Skeletal muscle cell (primary cell): ENCODE results near the gene CFAP206.
A peak's percentile ranks its signal among the peaks of the same experiment; 100 is the strongest.
"Not testable (repeated sequence)": the region's sequence is repeated elsewhere in the genome, so short reads cannot be mapped to it uniquely, and the experiment has no call there.

Source experiments
- DNase-seq: peaks from one replicate; pipeline ENCODE4 v3.0.0-alpha.2; 2010; ENCODE audit warnings: low read depth
- H3K4me3 ChIP-seq: 2 replicates; pipeline ENCODE4 v1.5.1; 2011; ENCODE audit warnings: low read depth, mild to moderate bottlenecking, control low read depth, low read length, moderate library complexity

The CFAP206 gene

DNA sequence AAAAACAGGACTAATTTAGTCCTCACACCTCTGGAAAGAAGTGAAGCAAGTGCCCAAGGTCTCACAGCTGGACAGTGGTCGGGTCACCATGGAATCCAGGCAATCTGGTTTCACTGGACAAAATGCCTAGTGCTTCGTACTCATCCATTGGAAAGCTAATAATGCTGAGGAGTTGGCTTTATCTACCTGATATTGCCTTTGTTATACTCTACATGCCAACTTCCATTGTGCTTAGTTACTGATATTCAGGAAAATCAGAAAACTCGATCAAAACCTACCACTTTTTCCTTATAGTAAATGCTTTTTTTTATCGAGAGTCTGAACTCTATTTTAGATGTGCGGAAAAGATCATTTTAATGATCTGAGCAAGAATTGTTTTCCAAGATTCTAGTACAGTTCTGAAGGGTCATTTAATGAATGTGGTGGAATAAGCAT, 966 bp downstream of the CFAP206 start:
- peak overlapping the region; percentile 76 for H3K4me3 ChIP-seq
- DNase-seq, result no peak

DNA sequence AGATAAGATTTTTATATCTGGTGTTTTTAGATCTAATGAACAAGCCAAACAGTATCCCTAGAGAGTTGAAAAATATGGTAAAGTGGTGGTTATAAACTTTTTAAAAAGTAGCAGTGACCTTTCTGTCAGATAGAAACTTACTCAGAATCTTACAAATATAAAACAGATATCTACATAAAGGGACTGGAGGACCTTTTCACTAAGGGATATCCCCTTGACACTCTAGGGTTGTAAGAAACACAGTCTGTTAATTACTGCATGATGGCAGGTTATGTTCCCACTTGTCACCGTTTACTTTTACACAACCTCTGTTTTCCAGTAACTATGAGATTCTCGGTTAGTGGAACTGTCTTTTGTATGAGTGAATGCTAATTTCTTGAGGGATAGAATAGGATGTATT, 11.5 kb downstream of the CFAP206 start:
- no peak overlapping the region for H3K4me3 ChIP-seq
- no peak for DNase-seq

DNA sequence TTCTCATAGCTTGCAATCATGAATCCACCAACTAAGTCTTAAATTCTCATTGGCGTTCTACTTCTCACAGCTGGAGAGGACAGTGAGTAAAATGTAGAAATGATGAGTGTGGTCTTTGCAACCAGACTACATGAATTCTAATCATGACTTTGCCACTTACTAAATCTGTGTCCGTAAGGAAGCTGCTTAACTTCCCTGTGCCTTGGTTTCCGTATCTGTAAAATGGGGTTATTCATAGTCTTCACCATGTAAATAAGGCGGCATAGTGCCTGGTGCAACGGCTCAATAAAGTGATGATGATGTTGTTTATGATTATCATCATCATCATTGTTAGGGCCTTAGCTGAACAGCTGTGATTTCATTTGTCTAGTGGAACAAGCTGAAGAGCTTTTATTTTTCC, 12.6 kb downstream of the CFAP206 start:
- H3K4me3 ChIP-seq, result no peak overlapping the region
- no peak for DNase-seq

DNA sequence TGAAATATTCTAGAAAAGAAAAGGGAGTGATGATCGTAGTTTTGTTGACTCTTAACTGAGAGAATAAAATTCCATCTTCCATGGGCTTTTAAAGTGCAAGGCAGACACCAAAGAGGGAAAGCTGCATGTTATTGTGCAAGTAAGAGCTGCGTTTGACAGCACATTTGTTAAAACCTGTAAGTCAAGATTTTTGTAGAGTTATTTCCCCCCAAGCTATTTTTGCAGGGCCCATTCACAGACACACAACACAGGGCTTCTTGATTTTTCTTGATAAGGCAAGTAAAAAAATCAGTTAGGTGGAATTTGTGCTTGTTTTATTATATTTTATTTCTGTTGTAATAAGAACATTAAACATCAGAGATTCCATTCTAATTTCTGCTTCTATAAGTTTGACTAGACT, 13.8 kb downstream of the CFAP206 start:
- H3K4me3 ChIP-seq, result no peak overlapping the region
- DNase-seq, result no peak

DNA sequence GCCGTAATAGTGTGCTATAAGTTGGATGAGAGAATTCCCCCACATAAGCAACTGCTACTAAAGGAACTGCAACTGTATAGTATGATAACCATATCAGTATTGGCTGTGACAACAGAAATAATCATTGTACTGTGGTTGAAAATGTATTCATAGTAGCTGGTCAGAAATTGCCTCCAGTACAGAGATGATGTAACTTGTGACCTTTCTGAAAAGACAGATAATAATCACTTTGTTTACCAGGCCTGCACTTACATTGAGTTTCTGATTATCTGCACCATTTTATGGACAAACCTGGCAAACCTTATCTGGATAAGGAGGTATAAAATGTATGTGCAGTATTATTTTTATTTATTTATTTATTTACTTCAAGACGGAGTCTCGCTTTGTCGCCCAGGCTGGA, 19.0 kb downstream of the CFAP206 start:
- no peak overlapping the region for H3K4me3 ChIP-seq
- no peak for DNase-seq

DNA sequence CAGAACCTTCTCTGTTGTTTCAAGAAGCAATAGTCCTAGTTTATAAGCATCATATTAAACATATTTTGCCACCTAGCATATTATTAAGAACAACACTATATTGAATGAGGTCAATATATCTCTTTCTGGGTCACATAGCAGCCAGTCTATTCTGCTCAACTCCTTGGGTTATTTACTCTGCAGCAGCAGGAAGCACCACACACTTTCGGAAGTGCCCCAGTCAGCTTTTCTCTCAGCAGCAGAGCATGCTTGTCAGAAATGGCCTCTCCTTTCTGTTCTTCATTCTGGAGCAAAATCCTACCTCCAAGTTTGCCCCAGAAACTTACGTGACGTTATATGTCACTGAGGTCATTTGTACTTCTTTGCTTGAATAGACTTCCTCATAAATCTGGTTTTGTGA, 22.7 kb downstream of the CFAP206 start:
- no peak overlapping the region for H3K4me3 ChIP-seq
- no peak for DNase-seq

DNA sequence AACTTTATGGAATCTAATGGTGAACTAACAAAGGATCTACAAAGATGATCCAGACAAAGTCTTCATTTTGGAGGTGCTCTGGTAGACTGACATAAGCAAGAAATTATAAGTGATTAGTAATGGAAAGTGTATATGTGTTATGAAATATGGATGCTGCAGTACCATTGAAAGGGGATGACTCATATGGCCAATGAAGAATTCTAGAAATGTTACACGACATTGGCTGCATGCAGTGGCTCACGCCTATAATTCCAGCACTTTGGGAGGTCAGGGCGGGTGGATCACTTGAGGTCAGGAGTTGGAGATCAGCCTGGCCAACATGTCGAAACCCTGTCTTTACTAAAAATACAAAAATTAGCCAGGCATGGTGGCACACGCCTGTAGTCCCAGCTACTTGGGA, 23.5 kb downstream of the CFAP206 start:
- no peak for DNase-seq
- H3K4me3 ChIP-seq, result no peak overlapping the region

DNA sequence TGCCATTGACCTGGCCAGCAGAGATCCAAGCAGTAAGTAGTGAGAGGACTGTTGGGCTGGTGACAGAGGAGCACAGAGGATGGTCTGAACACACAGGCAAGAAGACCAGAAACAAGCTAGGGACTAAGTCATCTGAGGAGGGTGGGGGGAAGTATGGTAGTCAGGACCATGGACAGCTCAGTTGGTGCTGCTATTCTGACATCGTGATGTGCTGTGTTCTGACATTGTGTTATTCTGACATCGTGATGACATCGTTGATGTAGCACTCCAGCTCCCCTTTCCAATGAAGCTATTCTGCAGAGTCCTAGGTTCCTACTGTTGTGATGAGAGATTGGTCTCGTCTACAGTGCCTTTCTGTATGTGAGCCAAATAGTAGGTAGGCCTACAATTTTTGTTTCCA, 28.7 kb downstream of the CFAP206 start:
- DNase-seq, result peak; percentile 38
- no peak overlapping the region for H3K4me3 ChIP-seq

DNA sequence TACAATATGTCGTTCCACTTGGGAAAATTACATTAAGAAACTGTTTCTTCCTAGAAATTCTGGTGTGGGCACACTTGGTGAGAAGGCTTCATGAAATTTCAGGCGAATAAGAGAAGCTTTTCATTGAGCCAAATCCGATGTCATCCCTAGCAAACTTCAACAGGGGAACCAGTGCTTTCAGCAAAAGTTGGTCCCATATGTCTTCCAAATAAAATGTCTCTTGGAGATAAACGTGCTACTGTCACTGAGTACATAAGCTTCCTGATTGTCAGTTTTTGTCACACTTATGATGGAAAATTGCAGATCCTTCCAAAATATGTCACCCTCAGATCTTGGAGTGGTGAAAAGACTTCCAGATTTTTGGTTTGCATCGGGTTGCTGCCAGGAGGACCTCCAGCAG, 33.9 kb downstream of the CFAP206 start:
- no peak overlapping the region for H3K4me3 ChIP-seq
- no peak for DNase-seq

DNA sequence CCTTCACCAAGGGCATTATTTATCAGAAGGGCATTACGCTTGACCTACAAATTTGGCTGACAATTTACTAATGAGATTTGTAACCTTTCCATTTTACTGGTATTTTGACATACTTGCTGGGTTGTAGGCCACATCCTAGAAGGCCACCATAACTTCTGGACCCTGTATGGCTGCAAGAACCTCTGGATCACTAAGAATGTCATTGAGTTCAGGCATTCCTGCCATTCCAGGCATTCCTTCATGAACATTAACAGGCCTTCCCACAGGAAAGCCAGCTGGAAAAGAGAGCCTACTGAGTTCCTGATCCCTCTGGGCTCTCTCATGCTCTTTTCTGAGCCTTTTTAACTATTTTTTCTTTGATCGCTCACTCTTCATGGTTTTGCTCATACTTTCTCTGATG, 36.6 kb downstream of the CFAP206 start:
- no peak overlapping the region for H3K4me3 ChIP-seq
- DNase-seq, result no peak

DNA sequence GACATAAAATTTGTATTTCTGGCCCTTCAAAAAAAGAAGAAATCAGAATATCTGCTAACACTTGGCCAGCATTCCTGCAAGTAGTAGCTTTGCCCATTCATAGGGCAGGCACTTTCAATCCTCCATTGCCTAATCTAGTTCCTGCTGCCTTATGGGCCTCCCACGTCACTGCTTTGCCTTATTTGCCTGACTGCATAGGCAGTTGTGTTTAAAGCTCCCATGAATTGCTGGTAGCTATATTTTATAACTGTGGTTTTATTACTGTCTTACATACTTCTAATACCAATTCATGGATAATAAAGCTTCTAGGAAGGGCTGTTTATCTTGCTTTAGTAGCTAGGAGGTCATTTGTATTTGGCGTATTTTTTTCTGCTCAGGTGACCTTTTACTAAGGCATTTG, 57.3 kb downstream of the CFAP206 start:
- DNase-seq, result no peak
- no peak overlapping the region for H3K4me3 ChIP-seq

DNA sequence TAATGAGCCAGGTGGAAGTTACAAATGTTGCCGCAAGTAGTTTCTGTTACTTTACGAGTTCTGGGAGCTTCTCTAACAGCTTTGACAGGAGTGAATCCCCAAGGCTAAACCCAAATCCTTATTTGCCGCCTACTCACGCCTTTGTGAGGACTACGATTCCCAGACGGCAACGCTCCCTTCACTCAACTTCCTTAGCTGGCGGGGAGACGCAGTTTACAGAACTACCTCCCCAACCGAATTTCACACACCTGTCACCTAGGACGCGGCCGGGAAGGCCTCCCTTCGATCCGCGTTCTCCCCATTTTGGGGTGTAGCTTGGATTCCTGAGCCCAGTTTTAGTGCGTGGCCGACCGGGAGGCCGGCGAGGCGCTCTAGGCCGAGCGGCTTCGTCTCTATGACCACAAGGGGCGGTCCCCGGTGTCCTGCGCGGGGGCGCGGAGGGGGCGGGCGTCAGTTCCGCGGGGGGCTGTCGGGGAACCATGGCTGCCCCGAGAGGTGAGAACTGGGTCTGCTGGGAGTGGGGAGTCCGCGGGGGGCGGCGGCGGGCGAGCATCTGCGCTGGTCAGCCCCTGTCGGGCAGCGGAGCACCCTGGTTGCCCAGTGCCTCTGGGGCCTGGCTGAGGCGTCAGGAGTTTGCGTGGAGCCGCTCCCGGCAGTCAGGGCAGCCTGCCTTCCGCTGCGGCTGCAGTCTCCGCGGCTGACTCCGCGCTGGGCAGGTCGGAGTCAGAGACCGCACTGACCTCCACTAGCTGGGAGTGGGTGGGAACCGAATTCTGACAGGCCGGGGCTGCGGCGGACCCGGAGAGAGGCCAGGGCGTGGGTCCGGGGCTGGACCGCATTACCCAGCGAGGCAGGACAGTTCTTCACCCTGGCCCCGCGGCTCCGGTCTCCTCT, 65.0 kb downstream of the CFAP206 start, which contains the start of gene SLC35A1:
Gene SLC35A1, plus strand, starts transcription at position 450 of the 894 bp plus-strand sequence. Its CDS starts 30 bp downstream, at position 480.
- peak; percentile 54 for DNase-seq
- peak within 1 kb of the TSS; percentile 91 for H3K4me3 ChIP-seq

DNA sequence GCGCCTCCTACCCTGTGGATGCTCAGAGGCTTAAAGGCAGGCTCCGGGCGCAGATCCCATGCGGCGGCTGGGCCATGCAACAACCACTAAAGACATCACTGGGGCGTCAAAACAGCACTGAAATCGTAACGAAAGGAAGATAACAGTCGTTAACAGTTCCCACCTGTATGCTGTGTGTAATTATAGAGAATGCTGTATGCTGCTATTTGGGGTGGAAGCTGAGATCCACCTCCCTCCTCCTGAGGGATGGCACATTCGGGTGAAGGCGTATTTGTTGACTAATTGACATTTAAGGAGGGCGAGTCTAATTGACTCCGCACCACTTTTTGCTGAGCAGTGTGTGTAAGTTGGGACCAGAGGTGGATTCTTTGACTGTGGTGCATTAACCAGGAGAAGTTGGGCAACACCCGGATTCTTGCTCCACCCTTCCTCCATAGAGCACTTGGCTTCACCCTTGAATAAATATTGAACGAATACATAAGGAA, 65.7 kb downstream of the CFAP206 start:
- DNase-seq, result no peak
- H3K4me3 ChIP-seq, result peak overlapping the region; percentile 91

DNA sequence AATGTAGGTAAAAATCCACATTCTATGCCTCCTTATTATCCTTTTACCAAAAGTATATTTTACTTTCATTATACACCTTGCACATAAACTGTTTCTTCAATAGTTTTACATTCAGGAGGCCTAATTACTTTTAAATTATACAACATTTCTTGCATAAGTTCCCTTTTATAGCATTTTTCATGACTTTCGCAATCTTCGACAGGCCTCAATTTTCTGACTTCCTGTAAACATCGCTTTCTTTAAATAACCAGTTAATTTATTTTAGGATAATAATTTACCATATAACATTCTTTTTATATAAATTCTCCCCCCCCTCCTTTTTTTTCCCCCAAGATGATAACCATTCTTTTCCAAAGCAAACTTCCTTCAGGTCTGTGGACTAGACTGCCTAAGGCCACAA, 74.2 kb downstream of the CFAP206 start:
- H3K4me3 ChIP-seq, result no peak overlapping the region
- DNase-seq, result no peak

DNA sequence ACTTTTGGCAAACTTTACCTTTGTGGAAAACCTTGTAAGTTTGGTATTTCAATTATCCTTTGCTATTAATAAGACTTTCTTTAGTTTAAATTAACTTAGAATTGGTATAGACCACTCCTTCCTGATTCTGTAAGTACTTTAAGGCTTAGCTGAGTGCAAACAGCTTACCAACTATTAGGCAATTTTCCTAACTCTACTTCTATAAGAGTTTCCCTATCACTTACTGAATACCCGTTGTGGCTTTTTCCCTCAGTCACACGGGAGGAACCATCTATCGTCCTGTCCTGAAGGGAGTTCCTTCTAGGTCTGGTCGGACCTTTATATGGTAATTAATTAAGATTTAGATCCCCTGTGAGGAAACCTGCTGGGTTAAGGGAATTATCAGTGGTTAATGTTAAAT, 74.6 kb downstream of the CFAP206 start:
- no peak overlapping the region for H3K4me3 ChIP-seq
- no peak for DNase-seq

DNA sequence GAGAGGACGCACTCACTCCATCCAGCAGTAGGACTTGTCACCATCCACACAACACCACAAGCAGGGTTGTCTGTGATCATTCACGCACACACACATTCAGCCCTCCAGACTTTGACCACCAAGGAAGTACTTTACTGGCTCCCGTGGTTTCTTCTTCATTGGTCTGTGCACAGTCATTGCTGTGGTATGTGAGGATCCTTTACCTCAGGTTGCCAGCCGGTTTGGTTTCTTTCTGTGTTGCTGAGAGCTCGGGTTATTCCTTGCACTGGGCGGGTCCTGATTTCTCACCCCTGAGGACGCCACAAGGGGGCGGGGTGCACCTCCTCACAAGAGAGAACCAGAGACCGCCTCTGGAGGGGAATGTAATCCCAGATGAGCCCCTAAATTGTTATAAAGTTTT, 76.2 kb downstream of the CFAP206 start:
- no peak for DNase-seq

DNA sequence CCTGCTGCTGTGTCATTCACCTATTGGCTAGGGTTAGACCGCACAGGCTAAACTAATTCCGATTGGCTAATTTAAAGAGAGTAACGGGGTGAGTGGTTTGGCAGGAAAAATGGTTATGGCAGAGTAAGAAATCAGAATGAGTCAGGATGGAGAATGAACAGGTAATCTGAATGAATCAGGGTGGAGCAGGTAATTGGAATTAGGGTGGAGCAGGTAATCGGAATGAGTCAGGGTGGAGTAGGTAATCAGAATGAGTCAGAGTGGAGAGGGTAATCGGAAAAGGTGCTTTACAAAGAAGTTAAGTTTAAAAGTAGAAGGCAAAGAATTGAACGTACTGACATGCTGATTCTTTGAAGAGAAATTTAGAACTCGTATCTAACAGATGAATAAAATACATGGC, 76.7 kb downstream of the CFAP206 start:
- H3K4me3 ChIP-seq, result no peak overlapping the region
- DNase-seq, result no peak

More for the DNA sequence above, 76.2 kb downstream of the CFAP206 start:
- H3K4me3 ChIP-seq, result no peak overlapping the region

DNA sequence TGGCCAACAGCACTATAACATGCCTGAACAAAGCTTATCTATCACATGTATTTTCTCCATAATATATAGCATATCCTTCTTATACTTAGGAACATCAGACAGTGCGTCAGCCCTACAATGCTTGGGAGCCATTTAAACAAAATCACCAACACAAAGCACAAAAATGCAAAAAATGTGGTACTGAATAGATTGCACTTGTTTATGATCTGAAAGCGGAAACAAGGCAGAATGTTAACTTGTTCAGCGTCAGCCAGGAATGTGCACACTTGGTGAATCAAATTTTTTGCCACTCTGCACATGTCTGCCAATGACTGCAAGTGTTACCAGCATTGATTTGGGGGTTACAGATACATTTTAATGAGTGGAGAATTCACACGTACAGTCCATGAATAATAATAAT, 79.8 kb downstream of the CFAP206 start:
- DNase-seq, result no peak
- no peak overlapping the region for H3K4me3 ChIP-seq

DNA sequence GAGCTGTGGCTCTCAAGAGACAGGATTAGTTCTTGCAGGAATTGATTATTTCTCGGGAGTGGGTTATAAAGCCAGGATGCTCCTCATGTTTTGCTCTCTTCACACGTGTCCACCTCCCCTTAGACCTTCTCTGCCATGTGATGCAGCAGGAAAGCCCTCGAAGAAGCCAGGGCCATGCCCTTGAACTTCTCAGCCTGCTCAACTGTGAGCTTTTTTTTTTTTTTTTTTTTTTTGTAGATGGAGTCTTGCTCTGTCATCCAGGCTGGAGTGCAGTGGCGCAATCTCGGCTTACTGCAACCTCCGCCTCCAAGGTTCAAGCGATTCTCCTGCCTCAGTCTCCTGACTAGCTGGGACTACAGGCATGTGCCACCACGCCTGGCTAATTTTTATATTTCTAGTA, 81.6 kb downstream of the CFAP206 start:
- H3K4me3 ChIP-seq, result not testable (repeated sequence)

DNA sequence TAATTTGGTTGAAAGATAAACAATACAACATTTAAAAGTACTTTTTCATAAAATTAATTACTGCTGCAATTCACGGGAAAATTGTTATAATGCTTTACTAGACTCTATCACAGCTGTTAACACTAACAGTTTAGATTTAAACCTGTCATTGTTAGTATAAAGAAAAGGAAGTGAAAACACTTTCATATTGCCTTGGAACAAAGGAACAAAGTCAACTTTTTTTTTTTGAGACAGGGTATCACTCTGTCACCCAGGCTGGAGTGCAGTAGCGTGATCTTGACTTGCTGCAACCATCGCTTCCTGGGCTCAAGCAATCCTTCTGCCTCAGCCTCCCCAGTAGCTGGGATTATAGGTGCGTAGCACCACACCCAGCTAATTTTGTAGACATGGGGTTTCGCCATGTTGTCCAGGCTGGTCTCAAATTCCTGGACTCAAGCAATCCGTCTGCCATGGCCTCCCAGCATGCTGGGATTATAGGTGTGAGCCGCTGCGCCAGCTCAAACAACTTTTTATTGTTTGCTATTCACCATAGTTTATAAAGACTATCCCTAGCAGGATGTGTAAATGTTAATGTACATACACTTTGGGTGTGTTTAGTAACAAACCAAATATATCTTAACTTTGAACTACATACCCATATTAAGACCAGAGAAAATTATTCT, 87.1 kb downstream of the CFAP206 start:
- DNase-seq, result no peak
- H3K4me3 ChIP-seq, result no peak overlapping the region

More for the DNA sequence above, 81.6 kb downstream of the CFAP206 start:
- not testable (repeated sequence) for DNase-seq

DNA sequence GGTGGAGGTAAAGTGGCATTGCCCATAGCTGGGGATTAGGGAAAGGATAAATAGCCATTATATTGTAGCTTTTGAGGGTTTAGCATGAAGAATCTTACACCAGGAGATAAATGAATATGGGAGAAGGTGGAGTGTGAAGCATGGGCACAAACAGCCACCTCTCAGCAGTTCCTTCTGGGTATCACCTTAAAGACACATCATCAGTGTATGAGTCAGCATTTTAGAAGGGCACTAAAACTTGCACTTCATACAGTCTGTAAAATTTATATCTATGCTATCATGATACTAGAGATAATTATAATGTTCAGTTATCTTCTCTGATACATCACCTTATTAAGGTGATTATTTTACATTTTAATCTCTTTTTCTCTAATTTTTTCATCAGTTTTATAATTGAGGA, 90.3 kb downstream of the CFAP206 start:
- DNase-seq, result no peak
- no peak overlapping the region for H3K4me3 ChIP-seq
